Stimulated activated CD4-positive, alpha-beta T cell treated with anti-CD3 and anti-CD28 coated beads, Interleukin-4, amount 100 ng/mL, for 24 hours (primary cell): ENCODE results near the gene TRMT44.
"Not testable (repeated sequence)": the region's sequence is repeated elsewhere in the genome, so short reads cannot be mapped to it uniquely, and the experiment has no call there.

Experiments
- DNase-seq: peaks from one replicate; pipeline ENCODE4 v3.0.0-alpha.2; 2020

The TRMT44 gene

DNA sequence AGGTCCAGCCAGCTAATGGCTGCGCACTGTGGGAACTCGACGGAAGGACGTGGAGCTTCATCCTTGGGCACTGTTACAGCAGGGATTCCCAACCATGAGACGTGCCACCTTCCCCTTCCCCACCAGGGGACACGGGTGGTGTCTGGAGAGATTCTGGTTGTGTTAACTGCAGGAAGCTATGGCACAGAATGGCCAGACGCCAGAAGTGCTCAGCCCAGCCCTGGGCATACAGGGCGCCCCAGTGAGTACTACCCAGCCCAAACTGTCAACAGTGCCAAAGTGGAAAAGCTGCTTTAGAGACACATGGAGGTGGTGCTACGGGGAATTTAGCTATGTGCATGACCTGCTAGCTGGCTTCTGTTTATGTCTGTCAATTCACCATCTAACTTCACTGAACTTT is 32.8 kb upstream of the TRMT44 start:
- DNase-seq = no peak

DNA sequence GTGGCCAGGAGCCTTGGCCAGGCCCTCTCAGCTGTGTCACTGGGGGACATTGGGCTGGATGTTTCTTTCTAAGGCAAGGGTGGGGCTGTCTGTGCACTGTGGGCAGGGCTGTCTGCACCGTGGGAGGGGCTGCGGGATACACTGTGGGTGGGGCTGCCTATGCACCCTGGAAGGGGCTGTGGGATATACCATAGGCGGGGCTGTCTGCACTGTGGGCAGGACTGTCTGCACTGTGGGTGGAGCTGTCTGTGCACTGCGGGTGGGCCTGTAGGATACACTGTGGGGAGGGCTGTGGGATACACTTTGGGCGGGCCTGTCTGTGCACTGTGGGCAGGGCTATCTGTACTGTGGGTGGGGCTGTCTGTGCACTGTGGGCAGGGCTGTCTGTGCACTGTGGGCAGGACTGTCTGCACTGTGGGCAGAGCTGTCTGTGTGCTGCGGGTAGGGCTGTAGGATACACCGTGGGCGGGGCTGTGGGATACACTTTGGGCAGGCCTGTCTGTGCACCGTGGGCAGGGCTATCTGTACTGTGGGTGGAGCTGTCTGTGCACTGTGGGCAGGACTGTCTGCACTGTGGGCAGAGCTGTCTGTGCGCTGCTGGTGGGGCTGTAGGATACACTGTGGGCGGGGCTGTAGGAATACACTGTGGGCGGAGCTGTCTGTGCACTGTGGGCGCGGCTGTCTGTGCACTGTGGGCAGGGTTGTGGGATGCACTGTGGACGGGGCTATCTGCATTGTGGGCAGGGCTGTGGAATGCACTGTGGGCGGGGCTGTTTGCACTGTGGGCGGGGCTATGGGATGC is 31.1 kb upstream of the TRMT44 start:
- peak; percentile 18 for DNase-seq

DNA sequence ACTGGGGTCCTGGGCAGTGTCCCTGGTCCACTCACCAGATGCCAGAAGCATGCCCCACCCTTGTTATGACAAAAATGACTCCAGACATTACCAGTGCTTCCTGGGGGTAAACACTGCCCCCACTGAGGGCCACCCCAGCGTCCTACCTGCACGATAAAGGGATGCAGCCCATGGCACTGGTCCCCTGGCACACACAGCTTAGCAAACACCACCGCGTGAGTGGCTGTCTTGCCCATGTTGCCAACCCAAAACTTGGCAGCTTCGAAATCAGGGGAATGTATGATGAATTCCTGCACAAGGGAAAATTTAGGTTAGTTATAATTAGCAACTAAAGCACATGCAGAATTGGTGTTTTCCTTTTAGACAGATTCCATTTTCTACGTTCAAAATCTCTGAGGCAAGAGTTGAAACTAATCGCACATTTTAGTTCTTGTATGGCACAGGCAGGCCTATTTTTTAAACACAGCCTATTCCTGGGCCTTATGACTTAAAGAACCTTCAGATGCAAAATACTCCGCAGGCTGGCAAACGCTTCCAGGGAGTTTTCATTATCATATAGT is 30.4 kb upstream of the TRMT44 start:
- no peak for DNase-seq

DNA sequence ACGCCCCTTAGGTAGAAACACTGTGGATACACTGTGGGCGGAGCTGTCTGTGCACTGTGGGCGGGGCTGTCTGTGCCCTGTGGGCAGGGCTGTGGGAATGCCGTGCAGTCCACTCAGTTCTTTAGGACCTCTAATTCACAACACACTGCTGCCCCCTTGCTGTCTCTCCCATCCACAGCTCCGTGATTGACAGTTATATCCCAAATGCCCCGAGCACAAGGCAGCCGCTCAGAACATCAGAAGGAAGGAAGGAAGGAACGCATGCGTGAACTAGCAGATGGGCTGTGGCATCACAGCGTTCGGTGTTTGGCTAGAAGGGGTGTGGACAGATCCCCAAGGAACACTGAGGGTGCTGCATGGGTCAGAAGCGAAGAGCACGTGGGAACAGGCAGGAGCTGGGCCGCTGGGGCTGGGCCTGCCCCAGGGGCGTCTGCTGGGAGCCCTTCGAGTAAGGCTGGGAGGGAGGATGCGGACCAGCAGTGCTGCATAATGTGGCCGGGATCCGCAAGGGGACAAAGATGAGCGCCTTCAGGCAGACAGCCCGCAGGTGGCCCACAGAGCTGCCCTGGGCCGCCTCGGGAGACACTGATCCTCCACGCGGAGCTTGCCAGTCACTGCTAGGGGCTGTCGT is 29.8 kb upstream of the TRMT44 start:
- DNase-seq = no peak

DNA sequence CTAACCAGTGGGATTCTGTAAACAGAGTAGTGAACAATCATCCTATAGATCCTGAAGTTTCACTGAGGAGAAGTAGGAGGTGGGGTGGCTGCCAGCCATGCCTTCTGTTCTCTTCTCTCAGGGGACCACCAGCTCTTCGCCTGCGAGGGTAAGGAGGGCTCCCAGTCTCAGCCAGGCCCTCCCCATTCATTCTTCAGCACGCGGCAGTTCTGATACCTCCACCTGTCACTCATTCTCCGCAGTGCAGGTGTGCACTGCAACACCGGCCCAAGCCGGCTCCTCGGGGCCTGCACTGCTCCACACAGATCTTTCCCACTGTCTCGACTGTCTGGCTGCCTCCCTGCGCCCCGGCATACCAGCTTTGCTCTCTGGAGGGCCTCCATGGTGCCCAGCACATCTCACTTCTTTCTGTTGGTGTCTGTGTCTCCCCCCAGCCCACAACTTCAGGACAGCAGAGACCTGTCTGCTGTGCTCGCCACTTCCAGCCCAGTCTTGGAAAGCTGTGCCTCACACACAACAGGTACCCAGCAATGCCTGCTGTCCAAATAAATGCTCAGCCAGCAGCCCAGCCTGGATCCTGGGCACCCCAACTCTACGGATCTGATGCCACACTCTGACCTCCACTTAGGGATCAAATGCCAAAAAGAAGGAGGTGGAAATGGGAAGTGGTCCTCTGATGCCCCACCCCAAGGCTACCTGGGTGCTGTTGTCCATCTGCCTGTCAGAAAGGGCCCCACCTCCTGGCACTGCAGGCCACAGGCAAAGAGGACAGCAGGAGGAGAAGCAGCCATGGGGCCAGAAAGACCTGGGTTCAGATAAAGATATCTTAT is 29.0 kb upstream of the TRMT44 start:
- DNase-seq = no peak

DNA sequence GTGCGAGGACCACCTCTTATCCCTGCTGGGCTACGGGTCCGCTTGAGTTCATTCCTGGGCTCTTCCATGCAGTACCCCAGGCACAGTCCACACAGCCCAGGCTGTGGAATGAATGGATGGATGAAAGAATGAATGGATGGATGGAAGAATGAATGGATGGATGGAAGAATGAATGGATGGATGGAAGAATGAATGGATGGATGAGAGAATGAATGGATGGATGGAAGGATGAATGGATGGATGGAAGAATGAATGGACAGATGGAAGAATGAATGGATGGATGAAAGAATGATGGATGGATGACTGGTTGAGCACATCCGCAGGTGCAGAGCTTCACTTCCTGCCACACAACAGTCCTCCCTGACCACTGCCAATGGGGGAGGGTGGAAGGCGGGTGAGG is 28.3 kb upstream of the TRMT44 start:
- no peak for DNase-seq

DNA sequence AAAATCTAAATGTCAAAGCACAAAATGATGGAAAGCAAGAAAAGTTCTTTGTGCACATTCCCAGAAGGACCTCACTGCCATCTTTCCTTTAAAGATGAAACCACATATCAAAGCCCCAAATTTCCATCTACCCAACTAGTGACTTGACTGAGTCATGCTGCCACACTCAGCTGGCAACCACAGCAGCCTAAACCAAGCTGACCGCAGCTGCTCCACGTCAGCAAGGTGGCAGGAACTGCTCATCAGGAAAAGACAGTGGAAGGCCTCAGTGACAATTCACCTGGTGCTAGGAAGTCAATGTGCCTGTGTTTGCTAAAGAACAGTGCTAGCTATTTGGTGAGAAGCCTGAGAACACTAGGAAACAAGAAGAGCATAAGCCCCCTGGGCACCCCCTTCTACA is 26.2 kb upstream of the TRMT44 start:
- DNase-seq = peak; percentile 61

DNA sequence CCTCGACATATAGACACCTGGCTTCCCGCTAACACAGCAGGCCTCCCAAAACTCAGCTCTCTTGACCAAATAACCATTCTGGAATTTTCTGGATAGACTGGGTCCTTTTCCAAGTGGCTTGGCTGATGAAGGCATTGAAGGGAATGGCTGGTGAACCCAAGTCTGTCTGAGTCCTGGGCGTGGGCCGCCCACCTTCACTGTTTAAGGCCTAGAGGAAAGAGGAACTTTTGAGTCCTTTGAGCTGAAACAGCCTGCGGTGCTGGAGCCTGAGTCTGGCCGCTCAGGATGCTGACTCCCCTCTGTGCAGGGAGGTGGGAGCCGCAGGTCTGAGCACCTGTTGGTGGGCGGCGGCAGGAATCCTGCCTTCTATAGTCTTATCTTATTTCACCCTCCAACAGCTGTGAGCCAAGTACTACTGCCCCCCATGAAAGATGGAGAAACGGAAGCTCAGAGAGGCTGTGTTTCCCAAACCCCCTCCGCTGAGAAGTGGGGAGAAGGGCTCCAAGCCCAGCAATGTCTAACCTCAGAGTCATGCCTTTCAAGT is 23.4 kb upstream of the TRMT44 start:
- no peak for DNase-seq

DNA sequence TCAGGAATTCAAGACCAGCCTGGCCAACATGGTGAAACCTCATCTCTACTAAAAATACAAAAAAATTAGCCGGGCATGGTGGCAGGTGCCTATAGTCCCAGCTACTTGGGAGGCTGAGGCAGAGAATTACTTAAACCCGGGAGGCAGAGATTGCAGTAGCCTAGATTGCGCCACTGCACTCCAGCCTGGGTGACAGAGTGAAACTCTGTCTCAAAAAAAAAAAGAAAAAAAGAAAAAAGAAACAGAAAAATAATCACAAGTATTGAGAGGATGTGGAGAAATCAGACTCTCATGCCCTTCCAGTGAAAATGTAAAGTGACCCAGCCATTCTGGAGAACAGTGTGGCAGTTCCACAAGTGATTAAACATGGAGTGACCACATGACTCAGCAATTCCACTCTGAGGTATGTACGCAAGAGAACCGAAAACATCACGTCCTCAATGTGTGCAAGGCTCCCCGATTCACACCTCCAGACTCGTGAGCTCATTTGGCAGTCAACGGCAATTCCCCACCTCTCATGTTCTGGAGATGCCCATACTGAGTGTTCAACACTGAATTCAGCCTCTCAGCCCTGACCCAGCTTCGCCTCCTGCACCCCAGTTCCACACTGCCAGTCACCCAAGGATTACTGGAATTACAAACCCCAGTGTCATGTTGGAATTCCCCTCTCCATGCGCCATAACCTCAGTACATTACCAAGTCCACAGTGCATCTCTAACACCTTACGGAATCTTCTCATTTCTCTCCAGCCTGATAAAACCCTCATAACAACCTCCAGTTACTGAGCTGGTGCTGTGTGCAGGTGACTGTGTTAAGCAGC is 21.1 kb upstream of the TRMT44 start:
- peak; percentile 76 for DNase-seq

DNA sequence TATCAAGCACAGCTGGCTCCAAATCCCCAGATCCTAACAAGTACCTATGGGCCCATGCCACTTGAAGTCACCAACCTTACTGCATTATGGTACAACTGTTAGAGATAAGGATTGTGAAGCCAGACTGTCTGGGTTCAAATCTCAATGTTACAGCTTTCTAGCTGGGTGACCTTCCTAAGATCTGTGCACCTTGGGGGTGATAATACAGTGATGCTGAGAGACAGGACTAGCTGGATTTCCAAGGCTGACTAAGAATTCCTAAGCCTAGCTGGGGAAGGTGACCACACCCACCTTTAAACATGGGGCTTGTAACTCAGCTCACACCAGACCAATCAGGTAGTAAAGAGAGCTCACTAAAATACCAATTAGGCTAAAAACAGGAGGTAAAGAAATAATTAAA is 20.4 kb upstream of the TRMT44 start:
- not testable (repeated sequence) for DNase-seq

DNA sequence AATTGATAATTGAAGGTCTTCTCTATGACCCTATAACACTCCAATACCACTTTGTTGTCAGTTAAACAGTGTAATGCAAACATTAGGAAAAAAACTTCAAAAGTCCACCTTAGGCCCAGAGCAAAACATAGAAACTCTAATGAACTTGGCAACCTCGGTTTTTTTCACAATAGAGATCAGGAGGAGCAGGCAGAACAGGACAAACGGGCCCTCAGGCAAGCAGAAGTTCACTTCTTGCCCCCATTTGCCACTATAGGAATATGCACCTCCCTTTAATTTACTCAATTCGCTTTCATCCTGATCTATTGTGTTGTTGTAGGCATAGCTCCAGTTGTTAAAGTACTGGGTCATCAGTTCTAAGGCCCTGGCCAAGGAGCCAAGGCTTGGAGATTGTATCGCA is 18.2 kb upstream of the TRMT44 start:
- no peak for DNase-seq

DNA sequence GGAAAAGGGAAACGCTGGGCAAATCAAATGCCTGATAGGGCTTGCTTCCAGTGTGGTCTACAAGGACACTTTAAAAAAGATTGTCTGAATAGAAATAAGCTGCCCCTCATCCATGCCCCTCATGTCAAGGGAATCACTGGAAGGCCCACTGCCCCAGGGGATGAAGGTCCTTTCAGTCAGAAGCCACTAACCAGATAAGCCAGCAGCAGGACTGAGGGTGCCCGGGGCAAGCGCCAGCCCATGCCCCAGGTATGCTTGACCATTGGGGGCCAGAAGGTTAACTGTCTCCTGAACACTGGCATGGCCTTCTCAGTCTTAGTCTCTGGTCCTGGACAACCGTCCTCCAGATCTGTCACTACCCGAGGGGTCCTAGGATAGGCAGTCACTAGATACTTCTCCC is 17.8 kb upstream of the TRMT44 start:
- no peak for DNase-seq

DNA sequence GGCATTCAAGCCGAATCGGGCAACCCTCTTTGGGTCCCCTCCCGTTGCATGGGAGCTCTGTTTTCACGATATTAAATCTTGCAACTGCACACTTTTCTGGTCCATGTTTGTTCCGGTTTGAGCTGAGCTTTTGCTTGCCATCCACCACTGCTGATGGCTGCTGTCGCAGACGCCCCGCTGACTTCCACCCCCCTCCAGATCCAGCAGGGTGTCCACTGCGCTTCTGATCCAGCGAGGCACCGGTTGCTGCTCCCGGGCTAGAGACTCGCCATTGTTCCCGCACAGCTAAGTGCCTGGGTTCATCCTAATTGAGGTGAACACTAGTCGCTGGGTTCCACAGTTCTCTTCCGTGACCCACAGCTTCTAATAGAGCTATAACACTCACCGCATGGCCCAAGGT is 13.3 kb upstream of the TRMT44 start:
- no peak for DNase-seq

DNA sequence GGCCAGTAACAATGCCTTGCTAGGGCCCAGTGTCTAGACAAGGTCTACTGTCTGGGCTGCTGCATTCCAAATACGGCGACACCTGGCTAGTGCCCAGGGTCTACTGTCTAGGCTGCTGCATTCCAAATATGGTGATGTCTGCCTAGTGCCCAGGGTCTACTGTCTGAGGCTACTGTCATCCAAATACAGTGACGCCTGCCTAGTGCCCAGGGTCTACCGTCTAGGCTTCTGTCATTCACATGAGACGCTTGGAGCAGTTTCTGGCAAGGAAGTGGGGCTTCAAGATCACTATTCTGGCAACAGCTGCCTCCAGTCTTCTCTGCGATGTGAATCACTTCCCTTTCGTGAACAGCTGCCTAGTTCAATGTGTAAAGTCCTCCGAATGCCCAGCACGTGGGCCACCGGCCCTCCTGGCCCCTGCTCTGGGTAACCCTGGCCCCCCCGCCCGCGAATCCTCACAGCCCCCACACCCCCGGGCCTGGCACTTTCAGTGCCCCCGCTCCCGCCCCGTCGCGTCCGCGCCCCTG is 12.8 kb upstream of the TRMT44 start:
- no peak for DNase-seq

DNA sequence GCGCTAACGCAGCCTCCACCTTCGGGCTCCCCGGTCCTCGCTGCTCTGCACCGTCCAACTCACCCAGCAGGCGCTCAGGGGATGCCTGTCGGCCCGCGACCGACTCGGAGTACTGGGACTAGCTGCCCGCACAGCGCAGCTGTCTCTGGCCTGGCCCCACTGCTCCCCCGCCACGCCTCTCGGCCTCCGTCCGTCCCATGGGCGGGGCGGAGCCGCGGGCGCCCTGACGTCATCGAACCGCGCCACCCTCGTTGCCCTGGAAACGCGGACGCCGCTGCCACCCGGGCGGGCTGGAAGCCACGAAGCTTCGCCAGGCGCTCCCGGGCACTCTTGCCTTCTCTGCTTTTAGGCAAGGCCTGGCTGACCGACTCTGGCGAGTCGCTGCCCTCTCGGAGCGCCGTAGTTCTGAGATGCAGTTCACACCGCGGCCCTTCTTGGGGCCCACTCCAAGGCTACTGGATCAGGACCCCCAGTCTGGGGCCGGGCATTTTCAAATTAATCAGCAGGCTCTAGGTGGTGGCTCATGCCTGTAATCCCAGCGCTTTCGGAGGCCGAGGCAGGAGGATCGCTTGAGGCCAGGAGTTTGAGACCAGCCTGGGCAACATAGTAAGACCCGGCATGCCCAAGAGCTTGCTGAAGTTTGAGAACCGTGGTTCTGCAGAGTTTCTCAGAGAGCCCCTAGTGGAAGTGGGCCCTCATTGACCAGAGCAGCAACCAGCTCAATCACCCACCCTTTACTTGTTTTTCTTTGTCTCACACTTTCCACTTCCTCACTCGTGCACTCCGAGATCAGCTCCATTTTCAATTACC is 12.1 kb upstream of the TRMT44 start:
- peak; percentile 92 for DNase-seq

DNA sequence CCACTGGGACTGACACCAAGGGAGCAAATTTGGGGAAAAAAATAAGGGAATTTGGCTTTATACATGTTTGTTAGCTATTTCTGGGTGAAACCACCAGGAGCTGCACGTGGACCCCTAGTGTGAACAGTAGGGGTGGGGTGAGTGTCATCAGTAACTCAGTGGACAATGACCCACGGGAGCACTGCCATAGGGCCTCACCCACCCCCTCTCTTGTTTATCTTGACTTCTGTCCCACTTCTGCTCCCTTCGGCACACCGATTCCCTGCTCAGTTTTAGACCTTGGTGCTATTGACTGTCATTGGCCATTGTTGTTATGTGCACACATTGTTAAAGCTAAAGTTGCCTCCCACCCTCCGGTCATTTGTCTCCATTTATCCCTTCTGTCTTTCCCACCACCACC is 9.0 kb upstream of the TRMT44 start:
- no peak for DNase-seq

DNA sequence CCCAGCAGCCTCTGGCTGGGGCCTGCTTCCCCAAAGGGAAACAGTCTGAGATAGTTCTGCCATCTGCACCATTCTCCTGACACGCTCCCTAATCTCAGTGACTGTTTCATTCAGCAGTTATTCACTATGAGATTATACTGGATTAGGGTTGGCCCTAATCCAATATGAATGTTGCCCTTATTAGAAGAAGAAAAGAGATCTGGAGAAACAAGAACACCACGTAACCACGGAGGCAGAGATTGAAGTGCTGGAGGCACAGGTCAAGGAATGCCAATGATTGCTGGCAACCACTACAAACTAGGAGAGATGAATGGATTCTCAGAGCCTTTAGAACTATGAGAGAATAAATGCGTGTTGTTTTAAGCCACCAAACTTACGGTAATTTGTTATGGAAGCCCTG is 7.4 kb upstream of the TRMT44 start:
- DNase-seq = no peak

DNA sequence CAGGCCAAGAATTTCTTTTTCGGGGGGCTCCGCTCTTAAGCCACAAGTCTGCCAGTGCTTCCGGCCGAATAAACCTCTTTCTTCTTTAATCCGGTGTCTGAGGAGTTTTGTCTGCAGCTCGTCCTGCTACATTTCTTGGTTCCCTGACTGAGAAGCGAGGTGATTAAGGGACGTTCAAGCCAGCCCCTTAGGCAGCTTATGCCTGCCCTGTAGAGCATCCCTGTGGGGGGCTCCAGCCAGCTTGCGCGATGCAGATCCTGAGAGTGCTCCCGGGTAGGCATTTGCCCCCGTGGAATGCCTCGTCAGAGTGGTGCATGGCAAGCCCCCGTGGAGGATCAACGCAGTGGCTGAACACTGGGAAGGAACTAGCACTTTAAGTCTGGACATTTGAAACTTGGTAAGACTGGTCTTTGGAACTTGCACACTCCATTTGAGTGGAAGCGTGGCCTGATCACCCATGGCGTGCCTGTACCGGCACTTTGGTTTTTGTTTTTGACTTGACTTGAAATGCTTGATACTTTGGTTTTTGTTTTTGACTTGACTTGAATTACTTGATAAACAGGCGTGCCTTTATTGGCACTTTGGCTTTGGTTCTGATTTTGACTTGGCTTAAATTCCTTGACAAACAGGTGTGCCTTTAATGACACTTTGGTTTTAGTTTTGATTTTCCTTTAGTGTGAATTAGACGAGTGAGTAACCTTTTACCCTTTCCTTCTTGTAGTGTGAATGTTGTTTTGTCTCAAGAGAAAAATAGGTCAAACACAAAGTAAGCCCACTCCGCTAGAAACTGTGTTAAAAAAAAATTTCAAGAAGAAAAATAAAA is 6.1 kb upstream of the TRMT44 start:
- DNase-seq = no peak

DNA sequence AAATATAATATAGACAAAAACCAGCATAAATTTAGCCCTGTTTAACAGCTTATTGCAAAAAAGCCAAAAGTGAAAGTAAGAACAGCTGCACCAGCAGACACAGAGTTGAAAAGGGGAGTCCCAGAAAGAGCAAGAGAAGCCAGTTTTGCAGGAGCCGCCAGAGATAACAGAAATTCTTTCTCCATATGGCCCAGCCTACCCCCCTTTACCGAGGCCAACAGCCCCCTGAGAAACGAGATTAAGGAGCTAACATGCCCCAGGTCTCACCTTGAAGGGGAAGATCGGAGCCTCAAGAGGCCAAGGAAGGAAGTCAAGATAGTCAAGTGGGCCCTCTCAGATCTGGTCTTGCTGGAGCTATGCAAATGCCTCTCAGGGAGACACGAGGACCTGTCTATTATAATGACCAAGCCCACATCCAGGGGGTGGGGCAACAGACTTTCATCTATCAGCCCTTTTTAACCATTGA is 4.9 kb upstream of the TRMT44 start:
- DNase-seq = peak; percentile 41

DNA sequence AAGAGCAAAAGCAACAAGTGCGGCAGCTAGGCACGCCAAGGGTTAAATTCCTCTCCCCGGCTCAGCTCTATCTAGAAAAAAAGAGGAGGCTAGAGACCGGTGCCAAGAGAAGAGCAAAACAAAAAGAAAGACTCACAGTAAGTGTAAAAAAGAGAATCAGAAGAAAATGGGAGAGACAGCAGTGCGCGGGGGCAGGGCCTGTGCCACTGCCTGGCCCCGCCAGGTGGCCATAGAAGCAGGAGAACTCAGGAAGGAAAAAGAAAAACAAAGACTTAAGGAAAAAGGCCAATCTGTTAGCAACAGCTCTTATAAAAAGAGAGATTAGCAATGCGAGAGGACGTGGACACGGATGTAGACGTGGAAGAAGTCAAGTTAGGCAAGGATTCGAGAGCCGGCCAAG is 3.3 kb upstream of the TRMT44 start:
- no peak for DNase-seq
